ENCODE data around the gene ACBD6.

ACBD6 gene

DNA sequence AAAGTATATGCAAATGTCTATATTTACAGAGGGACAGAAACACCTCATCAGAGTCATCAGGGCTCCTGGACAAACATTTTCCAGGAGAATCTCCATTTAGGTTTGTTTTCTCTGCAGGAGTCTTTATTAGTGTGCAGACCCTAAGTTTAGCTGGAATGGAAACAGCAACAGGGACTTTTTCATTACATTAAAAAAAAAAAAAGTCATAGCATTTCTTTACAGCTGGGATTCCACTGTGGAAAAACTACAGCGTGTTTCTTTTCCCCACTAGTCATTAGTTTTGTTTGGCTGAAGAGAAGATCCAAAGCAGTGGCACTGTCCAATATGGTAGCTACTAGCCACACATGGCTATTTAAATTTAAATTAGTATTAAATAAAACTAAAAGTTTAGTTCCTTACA lies 222.7 kb downstream of the ACBD6 start:
- H3K9ac ChIP-seq (ENCODE audit: low read length in 5 of 5), result no peak overlapping the region
- no peak overlapping the region for H3K4me3 ChIP-seq (ENCODE audit: low read depth in 1 of 5, low read length in 5 of 5)
- H3K27me3 ChIP-seq (ENCODE audit: control insufficient read depth in 5 of 5, insufficient read depth in 4 of 5, low read length in 5 of 5), result no peaks in the 10 kb centered on the region
- H3K36me3 ChIP-seq (ENCODE audit: control insufficient read depth in 5 of 5, insufficient read depth in 5 of 5, low read length in 5 of 5), result peaks cover 3 to 12% (median 6%) of the 10 kb centered on the region in 5 donors
- H3K9me3 ChIP-seq (ENCODE audit: control insufficient read depth in 5 of 5, low read length in 5 of 5), result no peaks in the 10 kb centered on the region
- peaks cover 0 to 27% (median 16%) of the 10 kb centered on the region in 5 donors for H3K4me1 ChIP-seq (ENCODE audit: control insufficient read depth in 5 of 5, insufficient read depth in 5 of 5, low read length in 5 of 5)
- H3K27ac ChIP-seq (ENCODE audit: low read depth, low read length), result no peak overlapping the region

DNA sequence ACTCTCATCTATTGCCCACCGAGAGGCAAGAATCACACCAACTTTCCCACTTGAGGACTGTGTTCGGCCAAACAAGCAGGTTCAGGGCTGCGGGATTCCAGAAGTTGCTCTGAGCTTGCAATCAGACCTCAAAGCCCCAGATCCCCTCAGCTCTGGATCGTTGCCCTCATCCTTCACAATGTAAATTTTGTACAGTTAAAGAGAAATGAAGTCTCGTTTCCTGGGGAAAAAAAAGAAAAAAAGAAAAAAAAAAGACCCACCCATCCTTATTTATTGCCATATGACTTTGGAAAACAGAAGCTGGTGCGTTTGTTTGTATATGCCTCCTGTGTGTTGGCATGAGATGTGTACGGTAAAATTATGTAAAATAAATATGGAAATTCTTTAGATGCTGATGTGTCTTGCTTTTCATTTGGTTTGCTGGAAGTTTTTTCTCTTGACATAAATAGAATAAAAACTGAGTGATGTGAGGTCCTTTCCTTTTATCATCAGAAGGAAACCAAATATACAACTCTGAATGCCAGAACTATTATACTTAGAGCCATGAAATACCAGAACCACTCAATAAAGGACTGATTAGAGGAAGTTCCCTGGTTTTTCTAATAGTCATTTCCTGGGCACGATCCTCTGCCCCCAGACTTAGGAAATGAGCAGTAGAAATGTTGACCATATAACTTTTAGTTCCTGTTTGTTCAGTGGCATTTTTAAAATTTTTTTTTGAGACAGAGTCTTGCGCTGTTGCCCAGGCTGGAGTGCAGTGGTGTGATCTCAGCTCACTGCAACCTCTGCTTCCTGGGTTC lies 223.6 kb downstream of the ACBD6 start:
- Histone ChIP-seq H3K9ac (ENCODE audit: low read length in 5 of 5) (no peak overlapping the region), H3K27ac (ENCODE audit: low read depth, low read length) (no peak overlapping the region), H3K4me1 (ENCODE audit: control insufficient read depth in 5 of 5, insufficient read depth in 5 of 5, low read length in 5 of 5) (peaks cover 0 to 27% (median 16%) of the 10 kb centered on the region in 5 donors), H3K36me3 (ENCODE audit: control insufficient read depth in 5 of 5, insufficient read depth in 5 of 5, low read length in 5 of 5) (peaks cover under 1 to 20% (median 12%) of the 10 kb centered on the region in 5 donors), H3K4me3 (ENCODE audit: low read depth in 1 of 5, low read length in 5 of 5) (no peak overlapping the region), H3K27me3 (ENCODE audit: control insufficient read depth in 5 of 5, insufficient read depth in 4 of 5, low read length in 5 of 5) (no peaks in the 10 kb centered on the region), H3K9me3 (ENCODE audit: control insufficient read depth in 5 of 5, low read length in 5 of 5) (no peaks in the 10 kb centered on the region)

DNA sequence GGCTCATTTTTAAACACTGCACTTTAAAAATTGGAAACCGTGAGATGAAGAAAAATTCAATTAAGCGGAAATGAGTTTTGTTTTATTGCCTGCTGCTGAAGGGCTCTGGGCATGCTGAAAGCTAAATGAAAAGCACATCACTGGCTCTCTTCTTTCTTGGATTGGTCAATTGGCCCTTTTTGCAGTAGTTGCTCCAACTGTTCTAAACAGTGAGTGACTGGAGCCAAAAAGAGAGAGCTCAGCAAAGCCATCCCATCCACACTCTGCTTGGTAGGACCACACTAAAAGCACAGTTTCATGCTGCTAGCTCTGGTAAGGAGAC lies 224.2 kb downstream of the ACBD6 start:
- H3K36me3 ChIP-seq (ENCODE audit: control insufficient read depth in 5 of 5, insufficient read depth in 5 of 5, low read length in 5 of 5), result peaks cover 0 to 21% (median 14%) of the 10 kb centered on the region in 5 donors
- H3K27me3 ChIP-seq (ENCODE audit: control insufficient read depth in 5 of 5, insufficient read depth in 4 of 5, low read length in 5 of 5), result no peaks in the 10 kb centered on the region
- no peak overlapping the region for H3K9ac ChIP-seq (ENCODE audit: low read length in 5 of 5)
- no peaks in the 10 kb centered on the region for H3K9me3 ChIP-seq (ENCODE audit: control insufficient read depth in 5 of 5, low read length in 5 of 5)
- peaks cover 0 to 27% (median 16%) of the 10 kb centered on the region in 5 donors for H3K4me1 ChIP-seq (ENCODE audit: control insufficient read depth in 5 of 5, insufficient read depth in 5 of 5, low read length in 5 of 5)
- no peak overlapping the region for H3K4me3 ChIP-seq (ENCODE audit: low read depth in 1 of 5, low read length in 5 of 5)
- H3K27ac ChIP-seq (ENCODE audit: low read depth, low read length), result no peak overlapping the region

DNA sequence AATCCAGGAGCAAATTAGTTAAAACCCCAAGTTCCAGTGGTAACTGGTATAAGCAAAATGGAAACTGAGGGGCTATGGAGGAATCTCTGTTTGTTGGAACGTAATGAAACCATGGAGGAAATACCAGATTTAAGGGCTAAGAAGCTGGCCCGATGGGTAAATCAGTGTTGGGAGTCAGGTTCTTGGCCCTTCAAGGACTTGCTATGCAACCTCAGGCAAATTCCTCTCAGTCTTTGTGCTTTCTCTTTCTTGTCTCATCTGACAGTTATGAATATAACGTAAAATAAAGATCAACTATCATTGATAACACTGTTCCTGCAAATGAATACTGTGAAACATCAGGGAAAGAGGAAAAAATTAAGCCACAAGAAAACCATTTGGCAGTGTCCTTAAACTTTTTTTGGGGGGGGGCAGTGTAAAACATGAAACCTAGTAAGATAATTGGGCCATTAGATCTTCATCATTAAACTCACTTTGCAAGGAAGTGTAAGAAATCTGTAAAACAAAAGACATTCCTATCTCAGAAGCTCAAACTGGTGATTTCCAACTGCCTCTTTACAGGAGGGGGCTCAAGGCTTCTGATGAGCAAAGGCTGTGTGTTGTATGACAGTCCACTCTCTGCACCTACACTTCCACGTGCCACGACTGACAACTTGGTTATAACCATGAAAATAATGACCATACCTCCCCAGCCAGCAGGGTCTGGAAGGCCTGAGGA lies 224.7 kb downstream of the ACBD6 start:
- H3K4me3 ChIP-seq (ENCODE audit: low read depth in 1 of 5, low read length in 5 of 5), result no peak overlapping the region
- peaks cover 0 to 27% (median 16%) of the 10 kb centered on the region in 5 donors for H3K4me1 ChIP-seq (ENCODE audit: control insufficient read depth in 5 of 5, insufficient read depth in 5 of 5, low read length in 5 of 5)
- H3K27me3 ChIP-seq (ENCODE audit: control insufficient read depth in 5 of 5, insufficient read depth in 4 of 5, low read length in 5 of 5), result no peaks in the 10 kb centered on the region
- H3K27ac ChIP-seq (ENCODE audit: low read depth, low read length), result no peak overlapping the region
- H3K36me3 ChIP-seq (ENCODE audit: control insufficient read depth in 5 of 5, insufficient read depth in 5 of 5, low read length in 5 of 5), result peaks cover 0 to 21% (median 14%) of the 10 kb centered on the region in 5 donors
- no peak overlapping the region for H3K9ac ChIP-seq (ENCODE audit: low read length in 5 of 5)
- no peaks in the 10 kb centered on the region for H3K9me3 ChIP-seq (ENCODE audit: control insufficient read depth in 5 of 5, low read length in 5 of 5)

DNA sequence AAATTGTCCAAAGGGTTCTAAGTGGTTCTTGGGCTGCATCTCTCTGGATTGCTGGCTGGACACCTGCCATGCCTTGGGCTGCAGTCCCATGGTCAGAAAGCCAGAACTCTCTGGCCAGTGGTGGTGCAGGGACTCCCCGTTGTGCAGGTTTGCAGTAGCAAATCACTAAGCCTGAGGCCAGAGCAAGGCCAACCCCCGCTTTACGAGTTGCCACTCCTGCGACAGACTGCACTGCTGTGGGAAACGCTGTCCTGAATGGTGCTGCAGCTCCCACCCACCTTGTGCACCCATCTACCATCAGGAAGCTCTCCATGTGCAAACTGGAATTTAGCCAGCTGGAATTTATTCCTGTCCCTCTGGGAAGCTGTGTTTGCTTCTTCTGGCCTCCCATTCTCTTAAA lies 226.7 kb downstream of the ACBD6 start:
- Histone ChIP-seq H3K4me1 (ENCODE audit: control insufficient read depth in 5 of 5, insufficient read depth in 5 of 5, low read length in 5 of 5) (peaks cover 0 to 30% (median 20%) of the 10 kb centered on the region in 5 donors), H3K9me3 (ENCODE audit: control insufficient read depth in 5 of 5, low read length in 5 of 5) (no peaks in the 10 kb centered on the region), H3K9ac (ENCODE audit: low read length in 5 of 5) (no peak overlapping the region), H3K27me3 (ENCODE audit: control insufficient read depth in 5 of 5, insufficient read depth in 4 of 5, low read length in 5 of 5) (no peaks in the 10 kb centered on the region), H3K27ac (ENCODE audit: low read depth, low read length) (no peak overlapping the region), H3K4me3 (ENCODE audit: low read depth in 1 of 5, low read length in 5 of 5) (peak overlapping the region in 1 of 5 donors; percentile 26), H3K36me3 (ENCODE audit: control insufficient read depth in 5 of 5, insufficient read depth in 5 of 5, low read length in 5 of 5) (peaks cover 0 to 18% (median 12%) of the 10 kb centered on the region in 5 donors)

DNA sequence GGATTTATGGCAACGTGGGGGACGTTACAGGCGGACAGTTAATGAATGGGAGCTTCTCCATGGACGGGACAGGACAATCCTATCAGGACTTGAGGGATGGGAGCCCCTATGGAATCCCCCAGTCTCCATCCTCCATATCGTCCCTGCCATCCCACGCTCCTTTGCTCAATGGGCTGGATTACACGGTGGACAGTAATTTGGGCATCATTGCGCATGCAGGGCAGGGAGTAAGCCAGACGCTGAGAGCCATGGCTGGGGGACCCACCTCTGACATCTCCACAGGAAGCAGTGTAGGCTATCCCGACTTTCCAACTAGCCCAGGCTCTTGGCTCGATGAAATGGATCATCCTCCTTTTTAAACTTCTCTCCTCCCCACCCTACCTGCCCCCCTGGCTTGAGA lies 228.2 kb downstream of the ACBD6 start:
- H3K27ac ChIP-seq (ENCODE audit: low read depth, low read length), result no peak overlapping the region
- H3K9ac ChIP-seq (ENCODE audit: low read length in 5 of 5), result no peak overlapping the region
- peaks cover 0 to 18% (median 11%) of the 10 kb centered on the region in 5 donors for H3K36me3 ChIP-seq (ENCODE audit: control insufficient read depth in 5 of 5, insufficient read depth in 5 of 5, low read length in 5 of 5)
- no peaks in the 10 kb centered on the region for H3K27me3 ChIP-seq (ENCODE audit: control insufficient read depth in 5 of 5, insufficient read depth in 4 of 5, low read length in 5 of 5)
- no peak overlapping the region for H3K4me3 ChIP-seq (ENCODE audit: low read depth in 1 of 5, low read length in 5 of 5)
- H3K4me1 ChIP-seq (ENCODE audit: control insufficient read depth in 5 of 5, insufficient read depth in 5 of 5, low read length in 5 of 5), result peaks cover 0 to 42% (median 21%) of the 10 kb centered on the region in 5 donors
- no peaks in the 10 kb centered on the region for H3K9me3 ChIP-seq (ENCODE audit: control insufficient read depth in 5 of 5, low read length in 5 of 5)

DNA sequence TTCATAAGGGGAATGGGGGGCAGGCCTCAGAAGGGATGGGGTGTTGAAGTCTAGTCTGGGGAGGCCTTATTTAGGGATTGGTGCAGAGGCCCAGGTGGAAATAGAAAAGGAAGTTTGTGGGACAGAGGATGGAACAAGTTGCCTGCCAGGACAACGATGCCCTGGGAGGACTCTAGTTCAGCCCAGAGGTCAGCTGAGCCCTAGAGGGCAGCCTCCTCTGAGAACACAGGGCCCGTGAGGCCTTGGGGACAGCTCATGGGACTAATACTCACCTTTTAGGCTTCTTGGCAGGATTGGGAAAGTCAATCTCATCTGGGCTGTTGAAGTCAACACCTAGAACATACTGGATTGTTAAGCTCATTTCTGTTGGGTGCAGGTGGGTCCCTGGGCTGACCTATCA lies 229.3 kb downstream of the ACBD6 start:
- Histone ChIP-seq H3K27me3 (ENCODE audit: control insufficient read depth in 5 of 5, insufficient read depth in 4 of 5, low read length in 5 of 5) (no peaks in the 10 kb centered on the region), H3K9me3 (ENCODE audit: control insufficient read depth in 5 of 5, low read length in 5 of 5) (no peaks in the 10 kb centered on the region), H3K9ac (ENCODE audit: low read length in 5 of 5) (no peak overlapping the region), H3K36me3 (ENCODE audit: control insufficient read depth in 5 of 5, insufficient read depth in 5 of 5, low read length in 5 of 5) (peaks cover 0 to 18% (median 10%) of the 10 kb centered on the region in 5 donors), H3K4me1 (ENCODE audit: control insufficient read depth in 5 of 5, insufficient read depth in 5 of 5, low read length in 5 of 5) (peaks cover 0 to 35% (median 18%) of the 10 kb centered on the region in 5 donors), H3K4me3 (ENCODE audit: low read depth in 1 of 5, low read length in 5 of 5) (no peak overlapping the region), H3K27ac (ENCODE audit: low read depth, low read length) (no peak overlapping the region)

DNA sequence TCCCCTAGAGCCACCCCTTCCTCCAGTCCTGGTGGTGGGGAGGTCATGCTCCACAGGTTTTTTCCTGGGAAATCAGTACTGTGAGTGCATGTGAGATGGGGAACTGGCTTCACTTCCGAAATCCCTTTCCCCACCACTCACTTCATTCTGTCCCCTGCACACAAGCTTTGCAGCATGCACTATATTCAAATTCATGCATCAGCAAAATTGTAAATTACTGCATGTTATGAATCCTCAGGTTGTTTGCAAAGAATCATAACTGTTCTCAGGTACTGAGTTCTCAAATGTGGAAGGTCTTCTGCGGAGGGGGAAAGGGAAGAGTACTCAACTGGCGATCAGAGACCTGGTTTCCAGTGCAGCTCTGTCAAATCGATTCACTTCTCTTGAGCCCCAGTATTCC lies 230.0 kb downstream of the ACBD6 start:
- H3K27me3 ChIP-seq (ENCODE audit: control insufficient read depth in 5 of 5, insufficient read depth in 4 of 5, low read length in 5 of 5), result no peaks in the 10 kb centered on the region
- peaks cover 0 to 31% (median 16%) of the 10 kb centered on the region in 5 donors for H3K4me1 ChIP-seq (ENCODE audit: control insufficient read depth in 5 of 5, insufficient read depth in 5 of 5, low read length in 5 of 5)
- H3K36me3 ChIP-seq (ENCODE audit: control insufficient read depth in 5 of 5, insufficient read depth in 5 of 5, low read length in 5 of 5), result peaks cover 0 to 18% (median 10%) of the 10 kb centered on the region in 5 donors
- no peak overlapping the region for H3K4me3 ChIP-seq (ENCODE audit: low read depth in 1 of 5, low read length in 5 of 5)
- H3K9ac ChIP-seq (ENCODE audit: low read length in 5 of 5), result no peak overlapping the region
- H3K9me3 ChIP-seq (ENCODE audit: control insufficient read depth in 5 of 5, low read length in 5 of 5), result no peaks in the 10 kb centered on the region
- no peak overlapping the region for H3K27ac ChIP-seq (ENCODE audit: low read depth, low read length)

DNA sequence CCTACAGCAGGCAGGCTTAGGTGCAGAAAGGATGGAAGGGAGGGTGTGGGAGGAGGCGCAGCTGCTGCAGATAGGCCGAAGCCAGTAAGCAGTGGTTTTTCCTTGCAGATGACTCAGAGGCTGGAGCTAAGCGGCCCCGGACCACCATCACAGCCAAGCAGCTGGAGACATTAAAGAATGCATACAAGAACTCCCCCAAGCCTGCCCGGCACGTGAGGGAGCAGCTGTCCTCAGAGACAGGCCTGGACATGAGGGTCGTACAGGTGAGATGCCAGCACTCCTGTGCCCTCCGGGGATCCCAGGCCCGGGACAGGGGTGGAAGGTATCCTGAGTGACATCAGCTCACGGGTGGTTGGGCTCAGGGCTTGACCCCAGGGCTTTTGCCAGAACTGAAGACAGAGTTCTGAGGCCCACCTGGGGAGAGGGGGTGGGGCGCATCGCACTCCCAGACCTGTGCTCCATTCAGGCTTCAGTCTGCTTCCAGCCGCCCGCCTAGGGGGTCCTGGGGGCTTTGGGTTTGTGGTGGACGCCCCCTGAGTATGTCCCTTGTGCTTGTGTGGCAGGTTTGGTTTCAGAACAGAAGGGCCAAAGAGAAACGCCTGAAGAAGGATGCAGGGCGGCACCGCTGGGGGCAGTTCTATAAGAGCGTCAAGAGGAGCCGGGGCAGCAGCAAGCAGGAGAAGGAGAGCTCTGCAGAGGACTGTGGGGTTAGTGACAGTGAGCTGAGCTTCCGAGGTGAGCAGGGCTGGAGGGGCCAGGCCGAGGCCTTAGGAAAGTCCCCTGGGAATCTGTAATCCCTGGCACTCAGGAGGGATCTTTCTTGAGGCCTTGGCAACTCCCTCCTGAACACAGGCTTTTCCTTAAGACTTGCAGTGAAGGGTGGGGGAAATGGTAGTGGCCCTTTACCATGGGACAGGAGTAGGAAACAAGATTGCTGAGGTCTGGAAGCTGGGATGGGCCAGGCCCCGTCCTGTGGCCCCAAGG lies 230.8 kb downstream of the ACBD6 start:
- H3K36me3 ChIP-seq (ENCODE audit: control insufficient read depth in 5 of 5, insufficient read depth in 5 of 5, low read length in 5 of 5), result peaks cover 0 to 18% (median 10%) of the 10 kb centered on the region in 5 donors
- no peaks in the 10 kb centered on the region for H3K27me3 ChIP-seq (ENCODE audit: control insufficient read depth in 5 of 5, insufficient read depth in 4 of 5, low read length in 5 of 5)
- peaks cover 0 to 25% (median 11%) of the 10 kb centered on the region in 5 donors for H3K4me1 ChIP-seq (ENCODE audit: control insufficient read depth in 5 of 5, insufficient read depth in 5 of 5, low read length in 5 of 5)
- H3K9ac ChIP-seq (ENCODE audit: low read length in 5 of 5), result no peak overlapping the region
- H3K27ac ChIP-seq (ENCODE audit: low read depth, low read length), result no peak overlapping the region
- H3K9me3 ChIP-seq (ENCODE audit: control insufficient read depth in 5 of 5, low read length in 5 of 5), result no peaks in the 10 kb centered on the region
- H3K4me3 ChIP-seq (ENCODE audit: low read depth in 1 of 5, low read length in 5 of 5), result no peak overlapping the region

Data from subcutaneous abdominal adipose tissue (tissue), 5 donors.